Measurements from ENCODE around the gene LDHB.

The LDHB gene

GRCh38 chr12:21585485-21585884, 72.2 kb downstream of the LDHB start:
- Histone ChIP-seq H3K27me3 (ENCODE audit: insufficient read depth, low read length) (no peaks in the 10 kb centered on the region), H3K9me3 (ENCODE audit: low read length) (peaks cover 2% of the 10 kb centered on the region), H2AFZ (ENCODE audit: low read depth, low read length) (no peak overlapping the region), H3K36me3 (ENCODE audit: insufficient read depth, low read length) (no peaks in the 10 kb centered on the region), H3K4me1 (ENCODE audit: insufficient read depth, low read length) (no peaks in the 10 kb centered on the region), H3K4me3 (ENCODE audit: low read length) (no peak overlapping the region)

Measured in neuron (in vitro differentiated cells).